Activated T-helper 2 cell treated with anti-CD3 and anti-CD28 coated beads, Interferon-gamma antibody, Interleukin-2, Interleukin-4, amounts not matched to agents 10 μg/mL and 5 μg/mL and 100 μg/mL, durations not matched to agents 14 hours and 24 hours and 36 hours (primary cell): ENCODE results near the gene HOGA1. TPM values are rescaled to one million over a fixed set of nuclear protein-coding genes. Genes with fewer than 3 reads are reported as not detected.
"Not testable (repeated sequence)": the region's sequence is repeated elsewhere in the genome, so short reads cannot be mapped to it uniquely, and the experiment has no call there.

Experiments
- DNase-seq: peaks from one replicate; pipeline ENCODE4 v3.0.0; 2021; ENCODE audit warnings: low spot score
- H3K27ac Mint-ChIP-seq: one replicate; pipeline ENCODE4 v1.8.0; 2021; ENCODE audit warnings: mixed read lengths
- H3K27me3 Mint-ChIP-seq: one replicate; pipeline ENCODE4 v1.8.0; 2021; ENCODE audit warnings: low read depth, mixed read lengths
- H3K36me3 Mint-ChIP-seq: one replicate; pipeline ENCODE4 v1.8.0; 2021; ENCODE audit warnings: low read depth, mixed read lengths
- H3K4me1 Mint-ChIP-seq: one replicate; pipeline ENCODE4 v1.8.0; 2021; ENCODE audit warnings: low read depth, mixed read lengths
- H3K4me3 Mint-ChIP-seq: one replicate; pipeline ENCODE4 v1.8.0; 2021; ENCODE audit warnings: low read depth, mild to moderate bottlenecking, moderate library complexity, mixed read lengths
- H3K9me3 Mint-ChIP-seq: one replicate; pipeline ENCODE4 v1.8.0; 2021; ENCODE audit warnings: mixed read lengths
- intact Hi-C: fragments of 100-400 bp; cut with micrococcal nuclease; formaldehyde crosslinking; loops from one replicate; pipeline ENCODE4 v1.15.1; 2023
- total RNA-seq: library from RNA; stranded (reverse); gene quantifications from 2 replicates; pipeline ENCODE4 v1.2.3, GENCODE V29; 2022

Gene HOGA1
- total RNA-seq, 1 donor from 2014 or later = not detected

GRCh38 chr10:97623277-97623676 is 39.1 kb downstream of the HOGA1 start:
- H3K27ac Mint-ChIP-seq = no peak overlapping the region
- DNase-seq = no peak
- peaks cover 2% of the 10 kb centered on the region for H3K27me3 Mint-ChIP-seq
- no peaks in the 10 kb centered on the region for H3K4me1 Mint-ChIP-seq
- intact Hi-C loops = no loop called here
- H3K36me3 Mint-ChIP-seq = no peaks in the 10 kb centered on the region
- no peaks in the 10 kb centered on the region for H3K9me3 Mint-ChIP-seq
- no peak overlapping the region for H3K4me3 Mint-ChIP-seq

DNA sequence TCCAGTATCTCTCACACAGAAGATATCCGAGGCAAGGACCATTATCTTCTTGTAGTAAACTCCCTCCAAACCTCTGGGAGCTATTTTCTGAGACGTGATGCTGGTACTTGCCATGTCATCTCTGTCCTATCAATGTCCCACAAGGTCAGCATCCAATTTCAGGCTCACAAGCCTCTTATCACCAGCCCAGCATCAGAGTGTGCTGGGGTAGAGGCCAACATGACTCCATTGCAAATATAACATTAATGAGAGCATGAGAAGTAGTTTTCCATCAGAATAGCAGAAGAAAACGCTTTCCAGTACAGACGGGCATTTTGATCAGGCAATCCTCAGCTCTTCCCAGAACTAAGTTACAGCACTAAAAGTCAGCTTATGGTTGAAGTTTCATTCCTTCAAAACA is 43.5 kb downstream of the HOGA1 start:
- Mint-ChIP-seq H3K27ac (no peak overlapping the region), H3K27me3 (peaks cover 2% of the 10 kb centered on the region), H3K4me3 (no peak overlapping the region), H3K36me3 (no peaks in the 10 kb centered on the region), H3K9me3 (no peaks in the 10 kb centered on the region), H3K4me1 (peaks cover 2% of the 10 kb centered on the region)
- intact Hi-C loops = no loop called here
- no peak for DNase-seq

DNA sequence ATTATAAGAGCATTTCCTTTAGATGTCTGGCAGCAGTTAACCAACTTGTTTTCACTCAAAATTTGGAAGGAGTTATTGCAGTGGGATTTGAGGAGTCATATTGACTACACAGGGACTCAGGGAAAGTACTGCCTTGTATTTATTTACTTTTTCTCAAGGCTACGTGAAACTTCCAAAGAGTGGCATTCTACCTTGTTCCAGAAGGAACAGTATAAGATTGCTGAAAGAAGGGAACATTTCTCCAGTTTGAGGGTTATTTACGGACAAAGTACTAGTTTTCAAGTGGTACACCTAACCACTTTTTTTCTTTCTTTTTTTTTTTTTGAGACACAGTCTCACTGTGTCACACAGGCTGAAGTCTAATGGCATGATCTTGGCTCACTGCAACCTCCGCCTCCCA is 44.0 kb downstream of the HOGA1 start:
- Mint-ChIP-seq H3K36me3 (no peaks in the 10 kb centered on the region), H3K27me3 (peaks cover 2% of the 10 kb centered on the region), H3K4me1 (peaks cover 4% of the 10 kb centered on the region), H3K9me3 (no peaks in the 10 kb centered on the region), H3K27ac (no peak overlapping the region), H3K4me3 (no peak overlapping the region)
- intact Hi-C loops = no loop called here
- DNase-seq = no peak

GRCh38 chr10:97629289-97629688 is 45.1 kb downstream of the HOGA1 start:
- Mint-ChIP-seq H3K36me3 (no peaks in the 10 kb centered on the region), H3K27ac (no peak overlapping the region), H3K27me3 (no peaks in the 10 kb centered on the region), H3K4me1 (peaks cover 12% of the 10 kb centered on the region), H3K4me3 (no peak overlapping the region), H3K9me3 (no peaks in the 10 kb centered on the region)
- intact Hi-C loops = no loop called here
- no peak for DNase-seq

- no peak overlapping the region for H3K4me3 Mint-ChIP-seq
These were observed 46.9 kb downstream of the HOGA1 start for GRCh38 chr10:97631098-97631497.

DNA sequence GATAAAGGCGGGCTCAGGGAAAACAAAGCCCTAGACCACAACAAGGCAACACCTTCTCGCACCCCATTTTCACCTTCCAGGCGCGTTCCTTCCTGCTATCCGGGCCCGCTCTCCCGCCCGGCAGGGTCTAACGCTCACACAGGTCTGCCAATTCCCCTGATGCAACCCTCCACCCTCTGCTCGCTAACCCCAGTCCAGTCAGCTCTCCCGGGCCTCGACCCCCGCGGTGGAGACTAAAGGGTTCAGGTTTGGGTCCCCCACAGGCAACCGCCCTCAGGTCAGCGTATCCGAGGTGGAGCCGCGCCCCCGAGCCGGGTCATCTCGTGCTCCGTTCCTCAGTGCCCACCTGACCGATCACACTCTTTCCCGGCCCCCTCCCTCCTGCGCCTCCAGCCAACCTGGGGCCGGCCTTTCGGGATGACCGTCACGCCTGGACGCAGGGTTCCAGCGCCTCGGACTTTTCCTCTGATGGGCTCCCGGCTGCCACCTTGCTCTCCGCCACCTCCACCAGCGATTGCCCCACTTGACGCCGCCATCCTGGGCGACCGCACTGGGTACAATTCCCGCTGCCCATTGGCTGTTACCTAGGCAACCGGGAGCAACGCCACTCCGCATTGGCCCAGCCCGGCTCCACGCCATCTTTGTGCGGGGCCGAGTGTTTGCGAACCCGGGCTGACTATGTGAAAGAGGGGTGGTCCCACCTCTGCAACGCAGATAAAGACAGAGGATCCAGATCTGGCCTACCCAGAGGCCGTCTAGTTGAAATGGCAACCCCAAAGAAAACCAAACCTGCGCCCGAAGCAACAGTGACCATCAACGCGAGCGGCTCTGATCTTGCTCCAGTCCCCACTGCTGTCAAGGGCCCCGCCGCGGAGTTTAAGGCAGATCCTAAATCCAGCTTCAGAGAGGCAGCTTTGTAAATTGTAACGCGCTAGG is 49.0 kb downstream of the HOGA1 start, which contains the start of gene MORN4:
Gene MORN4 (minus strand): TSS at position 552 of the 936 bp plus-strand sequence. CDS start 13,847 bp downstream, outside the sequence.
- DNase-seq = peak; percentile 88
- peak within 1 kb of the TSS; percentile 82 for H3K27ac Mint-ChIP-seq
- peaks cover 12% of the 10 kb centered on the region for H3K4me1 Mint-ChIP-seq
- no peaks in the 10 kb centered on the region for H3K36me3 Mint-ChIP-seq
- intact Hi-C loops = no loop called here
- peak within 1 kb of the TSS; percentile 95 for H3K4me3 Mint-ChIP-seq
- no peaks in the 10 kb centered on the region for H3K27me3 Mint-ChIP-seq
- H3K9me3 Mint-ChIP-seq = no peaks in the 10 kb centered on the region

More at GRCh38 chr10:97631098-97631497, 46.9 kb downstream of the HOGA1 start:
- Mint-ChIP-seq H3K9me3 (no peaks in the 10 kb centered on the region), H3K27me3 (no peaks in the 10 kb centered on the region), H3K36me3 (no peaks in the 10 kb centered on the region), H3K4me1 (peaks cover 12% of the 10 kb centered on the region), H3K27ac (no peak overlapping the region)
- DNase-seq = no peak
- intact Hi-C loops = no loop called here

DNA sequence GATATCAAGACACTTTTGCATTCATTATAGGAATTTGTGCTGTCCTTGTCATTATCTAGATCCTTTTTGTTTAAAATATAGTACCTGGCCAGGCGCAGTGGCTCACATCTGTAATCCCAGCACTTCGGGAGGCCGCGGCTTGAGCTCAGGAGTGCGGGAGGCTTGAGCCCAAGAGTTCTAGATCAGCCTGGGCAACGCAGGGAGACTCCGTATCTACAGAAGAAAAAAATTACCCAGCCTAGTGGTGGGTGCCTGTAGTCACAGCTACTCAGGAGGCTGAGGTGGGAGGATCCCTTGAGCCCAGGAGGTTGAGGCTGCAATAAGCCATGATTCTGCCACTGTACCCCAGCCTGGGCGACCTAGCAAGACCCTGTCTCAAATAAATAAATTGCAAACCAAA is 49.7 kb downstream of the HOGA1 start:
- Mint-ChIP-seq H3K9me3 (no peaks in the 10 kb centered on the region), H3K27me3 (no peaks in the 10 kb centered on the region), H3K4me1 (peaks cover 12% of the 10 kb centered on the region), H3K36me3 (no peaks in the 10 kb centered on the region), H3K27ac (peak overlapping the region; percentile 82), H3K4me3 (peak overlapping the region; percentile 95)
- peak; percentile 11 for DNase-seq
- intact Hi-C loops = no loop called here

DNA sequence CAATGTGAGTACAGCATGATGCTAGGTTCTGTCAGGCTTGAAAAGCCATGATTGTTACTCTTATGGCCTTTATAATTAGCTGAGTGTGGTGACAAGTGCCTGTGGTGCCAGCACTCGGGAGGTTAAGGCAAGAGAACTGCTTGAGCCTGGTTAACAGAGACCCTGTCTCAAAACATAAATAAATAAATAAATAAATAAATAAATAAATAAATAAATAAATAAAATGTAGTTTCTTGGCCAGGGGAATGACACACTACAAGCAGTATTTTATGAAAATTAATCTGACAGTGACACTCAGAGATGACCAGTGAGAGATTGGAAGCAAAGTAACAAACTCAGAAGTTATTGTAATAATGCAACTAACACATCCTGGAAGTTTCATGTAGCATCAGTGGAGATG is 51.4 kb downstream of the HOGA1 start:
- no peak for DNase-seq
- H3K27ac Mint-ChIP-seq = no peak overlapping the region
- H3K9me3 Mint-ChIP-seq = no peaks in the 10 kb centered on the region
- no peaks in the 10 kb centered on the region for H3K27me3 Mint-ChIP-seq
- H3K4me3 Mint-ChIP-seq = no peak overlapping the region
- intact Hi-C loops = no loop called here
- no peaks in the 10 kb centered on the region for H3K36me3 Mint-ChIP-seq
- peaks cover 16% of the 10 kb centered on the region for H3K4me1 Mint-ChIP-seq

DNA sequence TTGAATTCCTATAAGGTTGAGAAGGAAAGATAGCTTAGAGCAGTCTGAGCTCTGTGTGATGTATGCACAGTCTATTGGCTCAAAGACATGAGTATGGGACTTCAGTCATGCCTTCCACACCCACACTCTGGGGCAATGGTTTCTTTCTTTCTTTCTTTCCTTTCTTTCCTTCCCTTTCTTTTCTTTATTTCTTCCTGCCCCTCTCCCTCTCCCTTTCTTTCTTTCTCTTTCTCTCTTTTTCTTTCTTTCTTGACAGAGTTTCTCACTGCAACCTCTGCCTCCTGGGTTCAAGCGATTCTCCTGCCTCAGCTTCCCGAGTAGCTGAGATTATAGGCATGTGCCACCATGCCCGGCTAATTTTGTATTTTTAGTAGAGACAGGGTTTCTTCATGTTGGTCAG is 54.9 kb downstream of the HOGA1 start:
- intact Hi-C loops, H3K27ac Mint-ChIP-seq, H3K9me3 Mint-ChIP-seq, H3K4me3 Mint-ChIP-seq, H3K27me3 Mint-ChIP-seq, DNase-seq: not testable (repeated sequence)
- Mint-ChIP-seq H3K36me3 (peaks cover 12% of the 10 kb centered on the region), H3K4me1 (peaks cover 19% of the 10 kb centered on the region)

DNA sequence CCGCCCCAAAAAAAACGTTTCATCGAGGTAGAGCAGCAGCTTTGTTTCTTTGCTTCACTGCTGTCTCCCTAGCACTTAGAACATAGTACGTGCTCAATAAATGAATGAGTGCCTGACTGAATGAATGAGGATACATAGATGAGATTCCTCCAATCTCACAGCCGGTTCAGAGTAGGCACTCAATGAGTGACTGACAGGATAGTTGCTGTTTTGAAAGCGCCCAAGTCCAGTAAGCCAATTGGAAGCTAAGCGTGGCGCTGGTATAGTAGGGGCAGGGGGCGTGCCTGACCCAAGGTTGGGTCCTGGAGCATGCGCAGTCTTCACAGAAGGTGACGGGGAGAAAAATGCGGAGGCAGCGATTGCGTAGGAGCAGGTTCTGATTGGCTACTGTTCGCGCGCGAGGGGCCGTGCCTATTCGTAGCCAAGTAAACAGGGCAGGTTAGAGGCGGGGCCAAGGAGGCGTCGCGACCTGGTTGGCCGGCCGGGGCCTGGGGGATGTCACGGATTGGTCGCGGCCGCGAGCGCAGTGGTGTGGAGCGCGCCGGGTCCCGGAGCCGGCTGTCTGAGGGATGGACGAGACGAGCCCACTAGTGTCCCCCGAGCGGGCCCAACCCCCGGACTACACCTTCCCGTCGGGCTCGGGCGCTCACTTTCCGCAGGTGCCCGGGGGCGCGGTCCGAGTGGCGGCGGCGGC is 56.1 kb downstream of the HOGA1 start, which contains the start of gene PI4K2A:
Gene PI4K2A (plus strand): TSS at position 498 of the 694 bp plus-strand sequence. CDS start 72 bp downstream, at position 570.
- intact Hi-C loops = loop anchor here (1.0 to 10.0 kb wide), 4 partner anchors 9 to 216 kb away; partner anchors contain the start of genes AVPI1, MMS19, PGAM1 and UBTD1
- Mint-ChIP-seq H3K27me3 (no peaks in the 10 kb centered on the region), H3K4me1 (peaks cover 19% of the 10 kb centered on the region), H3K4me3 (peak within 1 kb of the TSS; percentile 92), H3K27ac (peak within 1 kb of the TSS; percentile 84), H3K36me3 (peaks cover 23% of the 10 kb centered on the region), H3K9me3 (no peaks in the 10 kb centered on the region)
- peak; percentile 99 for DNase-seq

DNA sequence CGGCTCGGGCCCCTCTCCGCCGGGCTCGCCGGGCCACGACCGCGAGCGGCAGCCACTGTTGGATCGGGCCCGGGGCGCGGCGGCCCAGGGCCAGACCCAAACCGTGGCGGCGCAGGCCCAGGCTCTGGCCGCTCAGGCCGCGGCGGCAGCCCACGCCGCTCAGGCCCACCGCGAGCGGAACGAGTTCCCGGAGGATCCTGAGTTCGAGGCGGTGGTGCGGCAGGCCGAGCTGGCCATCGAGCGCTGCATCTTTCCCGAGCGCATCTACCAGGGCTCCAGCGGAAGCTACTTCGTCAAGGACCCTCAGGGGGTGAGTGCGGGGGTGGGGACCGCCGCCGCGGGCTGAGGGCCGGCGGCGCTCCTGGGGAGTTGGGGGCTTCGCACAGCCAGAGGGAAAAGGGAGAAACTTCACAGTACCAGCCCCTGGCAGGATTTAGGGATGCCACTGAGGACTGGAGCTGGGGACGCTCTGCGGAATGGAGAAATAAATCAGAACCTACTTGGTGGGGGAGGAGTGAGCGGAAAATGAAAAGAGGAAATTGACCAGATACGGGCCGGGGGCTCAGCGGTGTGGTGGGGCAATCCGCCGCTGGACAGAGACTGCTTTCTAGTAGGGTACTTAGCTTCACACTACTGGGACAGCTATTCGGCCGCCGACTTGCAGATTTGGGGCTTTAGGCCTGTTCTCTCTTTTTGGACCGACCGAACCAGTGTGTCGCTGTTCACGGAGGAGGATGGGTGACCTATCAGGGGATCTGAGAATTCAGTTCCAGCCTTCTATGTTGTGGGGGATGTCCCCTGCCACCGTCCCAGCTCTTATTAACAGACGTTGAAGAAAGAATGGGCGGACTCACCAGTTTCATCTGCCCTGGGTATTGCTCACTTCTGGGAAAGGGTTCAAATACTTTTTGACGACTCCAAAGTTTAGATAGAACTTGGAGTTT is 57.0 kb downstream of the HOGA1 start:
- peak overlapping the region; percentile 92 for H3K4me3 Mint-ChIP-seq
- no peaks in the 10 kb centered on the region for H3K27me3 Mint-ChIP-seq
- H3K4me1 Mint-ChIP-seq = peaks cover 22% of the 10 kb centered on the region
- intact Hi-C loops = loop anchor here (1.0 to 10.0 kb wide), 4 partner anchors 8 to 216 kb away; partner anchors contain the start of genes AVPI1, MMS19, PGAM1 and UBTD1
- no peak for DNase-seq
- H3K27ac Mint-ChIP-seq = peak overlapping the region; percentile 82
- H3K9me3 Mint-ChIP-seq = no peaks in the 10 kb centered on the region
- H3K36me3 Mint-ChIP-seq = peaks cover 26% of the 10 kb centered on the region
